Ramos (cell line): Measurements from ENCODE around the gene ARHGEF37.

Experiments
- in situ Hi-C: fragments of 300-500 bp; cut with MboI; formaldehyde crosslinking; loops from one replicate; pipeline ENCODE4 v1.14.3; 2022; ENCODE audit warnings: low sequenced_read_pairs; ENCODE audit not compliant: unreplicated experiment

Gene ARHGEF37

GRCh38 chr5:149621415-149622098 lies 40.3 kb downstream of the ARHGEF37 start:
- in situ Hi-C loops: no loop called here

GRCh38 chr5:149622466-149622865 lies 41.2 kb downstream of the ARHGEF37 start:
- in situ Hi-C loops: no loop called here

- in situ Hi-C loops: no loop called here
These were observed 42.2 kb downstream of the ARHGEF37 start for GRCh38 chr5:149623473-149623872.

GRCh38 chr5:149627070-149627469 lies 45.8 kb downstream of the ARHGEF37 start:
- in situ Hi-C loops: no loop called here

GRCh38 chr5:149628221-149628620 lies 46.9 kb downstream of the ARHGEF37 start:
- in situ Hi-C loops: no loop called here

GRCh38 chr5:149628846-149629388 lies 47.6 kb downstream of the ARHGEF37 start:
- in situ Hi-C loops: no loop called here

- in situ Hi-C loops: no loop called here
These were observed 48.1 kb downstream of the ARHGEF37 start for GRCh38 chr5:149629421-149629820.

GRCh38 chr5:149630337-149630736 lies 49.0 kb downstream of the ARHGEF37 start:
- in situ Hi-C loops: no loop called here

GRCh38 chr5:149631506-149631905 lies 50.2 kb downstream of the ARHGEF37 start:
- in situ Hi-C loops: no loop called here

- in situ Hi-C loops: no loop called here
These were observed 51.3 kb downstream of the ARHGEF37 start for GRCh38 chr5:149632311-149633251.

- in situ Hi-C loops: no loop called here
These were observed 52.4 kb downstream of the ARHGEF37 start for GRCh38 chr5:149633476-149634350.

GRCh38 chr5:149635394-149635793 lies 54.1 kb downstream of the ARHGEF37 start:
- in situ Hi-C loops: loop anchor here (5.0 kb wide), 2 partner anchors 192 to 352 kb away; no protein-coding TSS in a partner anchor

- in situ Hi-C loops: loop anchor here (5.0 kb wide), 2 partner anchors 191 to 351 kb away; no protein-coding TSS in a partner anchor
These were observed 55.0 kb downstream of the ARHGEF37 start for GRCh38 chr5:149636191-149636860.

GRCh38 chr5:149636861-149637246 lies 55.6 kb downstream of the ARHGEF37 start:
- in situ Hi-C loops: loop anchor here (5.0 kb wide), 2 partner anchors 190 to 350 kb away; no protein-coding TSS in a partner anchor

- in situ Hi-C loops: loop anchor here (5.0 kb wide), 2 partner anchors 189 to 349 kb away; no protein-coding TSS in a partner anchor
These were observed 56.8 kb downstream of the ARHGEF37 start for GRCh38 chr5:149638136-149638535.

- in situ Hi-C loops: loop anchor here (5.0 kb wide), 2 partner anchors 189 to 349 kb away; no protein-coding TSS in a partner anchor
These were observed 57.4 kb downstream of the ARHGEF37 start for GRCh38 chr5:149638546-149639241.

GRCh38 chr5:149639737-149640136 lies 58.4 kb downstream of the ARHGEF37 start:
- in situ Hi-C loops: loop anchor here (5.0 kb wide), 2 partner anchors 188 to 348 kb away; no protein-coding TSS in a partner anchor

- in situ Hi-C loops: no loop called here
These were observed 59.2 kb downstream of the ARHGEF37 start for GRCh38 chr5:149640350-149640999.
